ENCODE results near the gene EIF4E. TPM values are rescaled to one million over a fixed set of nuclear protein-coding genes. Genes with fewer than 3 reads are reported as not detected.

Gene EIF4E
- 104 and 106 TPM in 2 replicates for total RNA-seq (2022)
- Bru-seq, nascent RNA = percentile 91 among the genes with signal in this experiment
- percentile 90 among the genes with signal in this experiment for BruChase-seq, experiment 1, labeled RNA remaining after a 6-hour chase
- percentile 90 among the genes with signal in this experiment for BruChase-seq, experiment 2, labeled RNA remaining after a 2-hour chase
- long read RNA-seq, full-length matches to known transcripts = 282 of 316 reads
- long read RNA-seq, partial matches to known transcripts = 12 of 316 reads
- long read RNA-seq, other reads (novel, unspliced or antisense) = 22 of 316 reads

- TF ChIP-seq, protein P1, sequence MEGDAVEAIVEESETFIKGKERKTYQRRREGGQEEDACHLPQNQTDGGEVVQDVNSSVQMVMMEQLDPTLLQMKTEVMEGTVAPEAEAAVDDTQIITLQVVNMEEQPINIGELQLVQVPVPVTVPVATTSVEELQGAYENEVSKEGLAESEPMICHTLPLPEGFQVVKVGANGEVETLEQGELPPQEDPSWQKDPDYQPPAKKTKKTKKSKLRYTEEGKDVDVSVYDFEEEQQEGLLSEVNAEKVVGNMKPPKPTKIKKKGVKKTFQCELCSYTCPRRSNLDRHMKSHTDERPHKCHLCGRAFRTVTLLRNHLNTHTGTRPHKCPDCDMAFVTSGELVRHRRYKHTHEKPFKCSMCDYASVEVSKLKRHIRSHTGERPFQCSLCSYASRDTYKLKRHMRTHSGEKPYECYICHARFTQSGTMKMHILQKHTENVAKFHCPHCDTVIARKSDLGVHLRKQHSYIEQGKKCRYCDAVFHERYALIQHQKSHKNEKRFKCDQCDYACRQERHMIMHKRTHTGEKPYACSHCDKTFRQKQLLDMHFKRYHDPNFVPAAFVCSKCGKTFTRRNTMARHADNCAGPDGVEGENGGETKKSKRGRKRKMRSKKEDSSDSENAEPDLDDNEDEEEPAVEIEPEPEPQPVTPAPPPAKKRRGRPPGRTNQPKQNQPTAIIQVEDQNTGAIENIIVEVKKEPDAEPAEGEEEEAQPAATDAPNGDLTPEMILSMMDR (IDR thresholded peaks at IDR 0.05; ENCODE audit: unreplicated experiment) = no peak
- peaks cover 13% of the 10 kb centered on the region for H3K36me3 Mint-ChIP-seq (ENCODE audit: insufficient read depth, unreplicated experiment)
- no peaks in the 10 kb centered on the region for H3K9me3 Mint-ChIP-seq (ENCODE audit: unreplicated experiment)
- H3K27ac Mint-ChIP-seq (ENCODE audit: low read depth, unreplicated experiment) = peak within 1 kb of the TSS; percentile 93
- H3K4me3 Mint-ChIP-seq (ENCODE audit: unreplicated experiment) = peak within 1 kb of the TSS; percentile 96
- peak; percentile 99 for DNase-seq (ENCODE audit: unreplicated experiment)
- ChIA-PET CTCF (interaction anchor here (0.6 to 3.3 kb wide), 11 partner anchors 9 to 852 kb away, joined by 3 to 22 read pairs (median 4); partner anchors contain the start of gene METAP1), POLR2A (interaction anchor here (0.5 to 4.9 kb wide), 43 partner anchors 8 to 1432 kb away, joined by 3 to 68 read pairs (median 4); partner anchors contain the start of genes ADH5, LAMTOR3, METAP1 and RAP1GDS1)
- no peaks in the 10 kb centered on the region for H3K27me3 Mint-ChIP-seq (ENCODE audit: insufficient read depth, unreplicated experiment)
- H3K4me1 Mint-ChIP-seq (ENCODE audit: insufficient read depth, unreplicated experiment) = peaks cover 13% of the 10 kb centered on the region
- no TSS peak for BruUV-seq (replicated peaks)
- intact Hi-C loops (cut with micrococcal nuclease) = loop anchor here (1.0 to 5.0 kb wide), 4 partner anchors 66 to 786 kb away; partner anchors contain the start of genes METAP1 and STPG2
These were observed at the start of gene EIF4E for GRCh38 chr4:98928505-98929340. EIF4E (minus strand) TSS chr4:98929133; CDS start chr4:98929112, 21 bp downstream.

GRCh38 chr4:98977557-98977956 lies 48.6 kb upstream of the EIF4E start:
- TF ChIP-seq, protein P1 (IDR thresholded peaks at IDR 0.05; ENCODE audit: unreplicated experiment) = no peak
- Mint-ChIP-seq H3K9me3 (ENCODE audit: unreplicated experiment) (no peaks in the 10 kb centered on the region), H3K27me3 (ENCODE audit: insufficient read depth, unreplicated experiment) (no peaks in the 10 kb centered on the region)

DNA sequence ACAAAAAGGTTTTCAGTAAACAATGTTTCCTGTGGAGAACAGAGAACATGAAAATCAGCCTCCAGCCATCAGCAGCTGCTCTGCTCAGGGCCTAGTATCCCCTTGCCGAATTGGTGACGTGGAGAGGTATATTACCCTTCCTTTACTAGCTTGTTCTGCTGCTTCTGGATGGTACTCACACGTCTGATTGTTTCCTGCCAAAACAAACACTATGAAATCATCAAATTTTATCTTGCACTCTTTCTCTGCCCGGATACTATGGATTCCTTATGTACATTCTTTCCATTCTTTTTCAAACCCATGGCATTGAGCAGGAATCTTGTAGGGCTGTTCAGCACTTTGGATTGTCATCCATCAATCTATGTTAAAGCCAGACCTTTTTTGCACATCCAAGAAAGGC lies 47.8 kb upstream of the EIF4E start:
- no peaks in the 10 kb centered on the region for H3K27me3 Mint-ChIP-seq (ENCODE audit: insufficient read depth, unreplicated experiment)
- ChIA-PET POLR2A (interaction anchor here (0.9 kb wide), 1 partner anchor 19 kb away, joined by 3 read pairs; the partner anchor contains the start of gene METAP1), CTCF (interaction anchor here (1.6 kb wide), 1 partner anchor 18 kb away, joined by 7 read pairs; no protein-coding TSS in a partner anchor)
- intact Hi-C loops (cut with micrococcal nuclease) = no loop called here
- DNase-seq (ENCODE audit: unreplicated experiment) = peak; percentile 35
- no peaks in the 10 kb centered on the region for H3K9me3 Mint-ChIP-seq (ENCODE audit: unreplicated experiment)
- peaks cover 6% of the 10 kb centered on the region for H3K4me1 Mint-ChIP-seq (ENCODE audit: insufficient read depth, unreplicated experiment)
- H3K36me3 Mint-ChIP-seq (ENCODE audit: insufficient read depth, unreplicated experiment) = no peaks in the 10 kb centered on the region
- no peak overlapping the region for H3K4me3 Mint-ChIP-seq (ENCODE audit: unreplicated experiment)
- no peak overlapping the region for H3K27ac Mint-ChIP-seq (ENCODE audit: low read depth, unreplicated experiment)
- TF ChIP-seq, protein P1 (IDR thresholded peaks at IDR 0.05; ENCODE audit: unreplicated experiment) = no peak
- BruUV-seq (replicated peaks) = no TSS peak

More at GRCh38 chr4:98977557-98977956, 48.6 kb upstream of the EIF4E start:
- ChIA-PET POLR2A (interaction anchor here (0.9 to 1.2 kb wide), 2 partner anchors 10 to 18 kb away, joined by 3 read pairs; partner anchors contain the start of gene METAP1), CTCF (interaction anchor here (1.5 to 1.6 kb wide), 2 partner anchors 15 to 17 kb away, joined by 3 to 7 read pairs; no protein-coding TSS in a partner anchor)
- H3K4me1 Mint-ChIP-seq (ENCODE audit: insufficient read depth, unreplicated experiment) = peaks cover 6% of the 10 kb centered on the region
- no TSS peak for BruUV-seq (replicated peaks)
- intact Hi-C loops (cut with micrococcal nuclease) = no loop called here
- H3K36me3 Mint-ChIP-seq (ENCODE audit: insufficient read depth, unreplicated experiment) = no peaks in the 10 kb centered on the region
- no peak overlapping the region for H3K4me3 Mint-ChIP-seq (ENCODE audit: unreplicated experiment)
- DNase-seq (ENCODE audit: unreplicated experiment) = no peak
- H3K27ac Mint-ChIP-seq (ENCODE audit: low read depth, unreplicated experiment) = peak overlapping the region; percentile 2

All from MCF 10A (cell line).